MCF 10A (cell line): ENCODE results near the gene RHBDD1. TPM values are rescaled to one million over a fixed set of nuclear protein-coding genes. Genes with fewer than 3 reads are reported as not detected.
"Not testable (repeated sequence)": the region's sequence is repeated elsewhere in the genome, so short reads cannot be mapped to it uniquely, and the experiment has no call there.

Experiments
- BruUV-seq: library from RNA; stranded (reverse); fragments of 400-500 nt; replicated peaks from 2 replicates; lab custom pipeline; 2021; lab: Mats Ljungman, UMichigan
- CTCF ChIA-PET: fragments of 300-600 bp; sonication (Branson Sonifier 250); formaldehyde crosslinking; extraction: SDS; loops from one replicate; lab custom pipeline; 2021; ENCODE audit warnings: antibody characterized with exemption, inconsistent platforms; lab: Yijun Ruan, JAX
- POLR2A ChIA-PET: fragments of 300-600, 350-650 bp; sonication (Branson Sonifier 250); formaldehyde crosslinking; extraction: SDS; loops from one replicate; lab custom pipeline; 2020; ENCODE audit warnings: antibody characterized with exemption, inconsistent platforms; lab: Yijun Ruan, JAX
- DNase-seq: peaks from one replicate; pipeline ENCODE4 v3.0.0-alpha.2; 2018; ENCODE audit not compliant: unreplicated experiment
- H3K27ac Mint-ChIP-seq: one replicate; pipeline ENCODE4 v1.8.0; 2022; ENCODE audit warnings: mild to moderate bottlenecking, low read depth, mixed read lengths; ENCODE audit not compliant: unreplicated experiment
- H3K27me3 Mint-ChIP-seq: one replicate; pipeline ENCODE4 v1.8.0; 2022; ENCODE audit warnings: mixed read lengths; ENCODE audit not compliant: insufficient read depth, unreplicated experiment
- H3K36me3 Mint-ChIP-seq: one replicate; pipeline ENCODE4 v1.8.0; 2022; ENCODE audit warnings: mild to moderate bottlenecking, moderate library complexity, mixed read lengths; ENCODE audit not compliant: insufficient read depth, unreplicated experiment
- H3K4me1 Mint-ChIP-seq: one replicate; pipeline ENCODE4 v1.8.0; 2022; ENCODE audit warnings: mixed read lengths; ENCODE audit not compliant: insufficient read depth, unreplicated experiment
- H3K4me3 Mint-ChIP-seq: one replicate; pipeline ENCODE4 v1.8.0; 2022; ENCODE audit warnings: mild to moderate bottlenecking, moderate library complexity, mixed read lengths; ENCODE audit not compliant: unreplicated experiment
- H3K9me3 Mint-ChIP-seq: one replicate; pipeline ENCODE4 v1.8.0; 2022; ENCODE audit warnings: mixed read lengths; ENCODE audit not compliant: unreplicated experiment
- CTCF ChIP-seq: fragments of 200-600 bp; IDR thresholded peaks from one replicate; pipeline ENCODE4 v1.8.0; 2022; ENCODE audit warnings: antibody characterized with exemption, mild to moderate bottlenecking; ENCODE audit not compliant: unreplicated experiment
- intact Hi-C: fragments of 100-400 bp; cut with micrococcal nuclease; formaldehyde crosslinking; loops from 2 replicates; pipeline ENCODE4 v1.14.1; 2022
- total RNA-seq: library from RNA; stranded (reverse); gene quantifications from 2 replicates; pipeline ENCODE4 v1.2.3, GENCODE V29; 2022

The RHBDD1 gene
- total RNA-seq, 1 experiment from 2014 or later = 76.0 TPM

GRCh38 chr2:226839161-226839560, 3.3 kb downstream of the RHBDD1 start:
- POLR2A ChIA-PET = interaction anchor here (0.8 to 2.0 kb wide), 2 partner anchors 10 to 65 kb away, joined by 3 to 6 read pairs; no protein-coding TSS in a partner anchor
- TF ChIP-seq CTCF = no peak
- H3K9me3 Mint-ChIP-seq = no peaks in the 10 kb centered on the region
- no peak overlapping the region for H3K27ac Mint-ChIP-seq
- CTCF ChIA-PET = interaction anchor here (0.6 to 1.3 kb wide), 2 partner anchors 39 to 1170 kb away, joined by 3 to 8 read pairs; partner anchors contain the start of gene IRS1
- peaks cover 11% of the 10 kb centered on the region for H3K4me1 Mint-ChIP-seq
- peaks cover 35% of the 10 kb centered on the region for H3K36me3 Mint-ChIP-seq
- no peaks in the 10 kb centered on the region for H3K27me3 Mint-ChIP-seq
- DNase-seq = no peak
- intact Hi-C loops = loop anchor here (5.0 kb wide), 1 partner anchor 78 kb away; no protein-coding TSS in a partner anchor
- H3K4me3 Mint-ChIP-seq = no peak overlapping the region
- BruUV-seq = no TSS peak

GRCh38 chr2:226839951-226840350, 4.1 kb downstream of the RHBDD1 start:
- no peak for TF ChIP-seq CTCF
- no peaks in the 10 kb centered on the region for H3K9me3 Mint-ChIP-seq
- H3K36me3 Mint-ChIP-seq = peaks cover 41% of the 10 kb centered on the region
- no TSS peak for BruUV-seq
- intact Hi-C loops = loop anchor here (5.0 kb wide), 1 partner anchor 77 kb away; no protein-coding TSS in a partner anchor
- H3K4me3 Mint-ChIP-seq = no peak overlapping the region
- H3K27me3 Mint-ChIP-seq = no peaks in the 10 kb centered on the region
- H3K27ac Mint-ChIP-seq = no peak overlapping the region
- no peak for DNase-seq
- ChIA-PET CTCF (interaction anchor here (0.9 to 1.3 kb wide), 2 partner anchors 11 to 1171 kb away, joined by 3 to 8 read pairs; no protein-coding TSS in a partner anchor), POLR2A (interaction anchor here (1.1 to 2.0 kb wide), 2 partner anchors 9 to 135 kb away, joined by 5 to 6 read pairs; no protein-coding TSS in a partner anchor)
- peaks cover 11% of the 10 kb centered on the region for H3K4me1 Mint-ChIP-seq

- H3K4me1 Mint-ChIP-seq, H3K27ac Mint-ChIP-seq, CTCF ChIA-PET, DNase-seq, BruUV-seq, H3K4me3 Mint-ChIP-seq, intact Hi-C loops, H3K9me3 Mint-ChIP-seq, H3K27me3 Mint-ChIP-seq, POLR2A ChIA-PET: not testable (repeated sequence)
- H3K36me3 Mint-ChIP-seq = peaks cover 34% of the 10 kb centered on the region
These were observed 7.1 kb downstream of the RHBDD1 start for GRCh38 chr2:226843001-226843400.

GRCh38 chr2:226845386-226846116, 9.7 kb downstream of the RHBDD1 start:
- Mint-ChIP-seq H3K27me3 (no peaks in the 10 kb centered on the region), H3K36me3 (peaks cover 20% of the 10 kb centered on the region), H3K27ac (no peak overlapping the region), H3K4me3 (no peak overlapping the region), H3K4me1 (no peaks in the 10 kb centered on the region), H3K9me3 (no peaks in the 10 kb centered on the region)
- DNase-seq = no peak
- ChIA-PET POLR2A (no interaction called here), CTCF (interaction anchor here (0.6 to 1.1 kb wide), 2 partner anchors 10 to 63 kb away, joined by 4 read pairs; no protein-coding TSS in a partner anchor)
- BruUV-seq = no TSS peak
- intact Hi-C loops = no loop called here
- no peak for TF ChIP-seq CTCF
